NOMO-1 (cell line): ENCODE results near the gene GAL3ST3.
"Not testable (repeated sequence)": the region's sequence is repeated elsewhere in the genome, so short reads cannot be mapped to it uniquely, and the experiment has no call there.

Experiments
- DNase-seq, 2 experiments: peaks; one replicate each; lab custom pipeline; 2025; ENCODE audit not compliant: unreplicated experiment in 2 of 2; lab: John Stamatoyannopoulos, UW

GAL3ST3 gene

DNA sequence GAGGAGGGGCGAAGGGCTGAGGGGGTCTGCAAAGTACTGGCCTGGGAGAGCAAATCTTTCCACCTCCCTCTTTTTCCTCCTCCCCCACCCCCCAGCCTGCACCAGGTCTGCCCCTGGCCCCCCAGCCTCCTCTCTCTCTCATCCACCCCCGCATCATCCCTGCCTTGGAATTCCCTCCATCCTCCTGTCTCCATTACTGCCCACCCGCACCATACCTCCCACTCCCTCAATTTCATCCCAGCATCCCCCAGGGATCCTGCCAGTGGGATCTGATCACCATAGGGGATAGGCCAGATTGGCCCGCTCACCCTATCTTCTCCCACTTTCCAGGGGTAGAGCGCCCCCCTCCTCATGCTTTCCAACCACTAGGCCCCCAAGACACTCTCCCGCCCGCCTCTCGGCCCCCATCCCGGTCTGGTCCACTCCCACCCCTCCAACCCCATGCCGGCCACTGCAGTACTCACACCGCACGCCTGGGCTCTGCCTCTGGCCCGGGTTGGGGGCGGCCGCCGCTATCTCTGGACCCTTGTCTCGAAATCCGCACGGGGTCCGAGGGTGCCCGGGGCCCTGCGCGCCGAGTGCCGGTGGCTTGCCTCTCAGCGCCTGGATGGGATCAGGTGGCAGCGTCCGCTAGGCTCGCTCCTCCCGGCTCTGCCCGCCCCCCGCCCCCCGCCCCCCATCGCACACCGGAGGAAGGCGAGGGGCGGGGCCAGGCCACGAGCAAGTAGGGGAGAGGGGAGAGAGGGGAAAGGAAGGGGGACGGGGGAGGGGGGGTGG lies at the start of gene GAL3ST3:
GAL3ST3 (minus strand) TSS at position 615 of the 777 bp plus-strand sequence. CDS start 3,746 bp downstream, outside the sequence.
- DNase-seq = no peak

DNA sequence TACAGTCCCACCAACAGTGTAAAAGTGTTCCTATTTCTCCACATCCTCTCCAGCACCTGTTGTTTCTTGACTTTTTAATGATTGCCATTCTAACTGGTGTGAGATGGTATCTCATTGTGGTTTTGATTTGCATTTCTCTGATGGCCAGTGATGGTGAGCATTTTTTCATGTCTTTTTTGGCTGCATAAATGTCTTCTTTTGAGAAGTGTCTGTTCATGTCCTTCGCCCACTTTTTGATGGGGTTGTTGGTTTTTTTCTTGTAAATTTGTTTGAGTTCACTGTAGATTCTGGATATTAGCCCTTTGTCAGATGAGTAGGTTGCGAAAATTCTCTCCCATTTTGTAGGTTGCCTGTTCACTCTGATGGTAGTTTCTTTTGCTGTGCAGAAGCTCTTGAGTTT lies 43.2 kb upstream of the GAL3ST3 start:
- DNase-seq = not testable (repeated sequence)

DNA sequence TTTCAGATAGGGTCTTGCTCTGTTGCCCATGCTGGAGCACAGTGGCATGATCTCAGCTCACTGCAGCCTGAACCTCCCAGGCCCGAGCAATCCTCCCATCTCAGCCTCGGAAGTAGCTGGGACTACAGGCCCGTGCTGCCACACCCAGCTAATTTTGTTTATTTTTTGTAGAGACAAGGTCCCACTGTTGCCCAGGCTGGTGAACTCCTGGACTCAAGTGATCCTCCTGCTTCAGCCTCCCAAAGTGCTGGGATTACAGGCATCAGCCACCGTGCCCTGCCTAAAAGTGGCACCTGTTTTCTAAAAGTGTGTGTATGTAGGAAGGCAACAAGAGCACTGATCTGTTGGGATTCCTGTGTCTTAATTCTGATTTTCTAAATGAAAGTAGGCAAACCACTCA lies 41.3 kb upstream of the GAL3ST3 start:
- DNase-seq = no peak

- no peak for DNase-seq
Observed at GRCh38 chr11:66089067-66089466, 40.1 kb upstream of the GAL3ST3 start.

- no peak for DNase-seq
Observed at GRCh38 chr11:66087148-66087908, 38.4 kb upstream of the GAL3ST3 start.

GRCh38 chr11:66084821-66085475 lies 36.0 kb upstream of the GAL3ST3 start:
- no peak for DNase-seq

- DNase-seq = no peak
Observed at GRCh38 chr11:66083767-66084166, 34.8 kb upstream of the GAL3ST3 start.

GRCh38 chr11:66082946-66083698 lies 34.2 kb upstream of the GAL3ST3 start:
- no peak for DNase-seq

GRCh38 chr11:66081505-66081904 lies 32.5 kb upstream of the GAL3ST3 start:
- DNase-seq = peak; percentile 75 to 91

GRCh38 chr11:66080055-66080817 lies 31.3 kb upstream of the GAL3ST3 start:
- DNase-seq = peak in 1 of 2 experiments; percentile 40

GRCh38 chr11:66078949-66079348 lies 30.0 kb upstream of the GAL3ST3 start:
- DNase-seq = not testable (repeated sequence)

- DNase-seq = no peak
Observed at GRCh38 chr11:66077927-66078326, 29.0 kb upstream of the GAL3ST3 start.

- no peak for DNase-seq
Observed at GRCh38 chr11:66076561-66076960, 27.6 kb upstream of the GAL3ST3 start.

DNA sequence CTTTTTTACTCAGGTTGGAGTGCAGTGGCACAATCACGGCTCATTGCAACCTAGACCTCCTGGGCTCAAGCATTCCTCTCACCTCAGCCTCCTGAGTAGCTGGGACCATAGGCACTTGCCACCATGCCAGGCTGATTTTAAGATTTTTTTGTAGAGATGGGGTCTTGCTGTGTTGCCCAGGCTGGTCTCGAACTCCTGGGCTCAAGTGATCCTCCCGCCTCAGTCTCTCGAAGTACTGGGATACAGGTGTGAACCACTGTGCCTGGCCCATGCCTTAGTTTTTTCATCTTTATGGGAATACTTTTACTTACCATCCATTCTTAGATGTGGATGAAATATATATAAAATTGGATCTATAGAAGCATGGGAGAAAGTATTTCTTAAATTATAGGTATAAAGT lies 26.3 kb upstream of the GAL3ST3 start:
- no peak for DNase-seq

DNA sequence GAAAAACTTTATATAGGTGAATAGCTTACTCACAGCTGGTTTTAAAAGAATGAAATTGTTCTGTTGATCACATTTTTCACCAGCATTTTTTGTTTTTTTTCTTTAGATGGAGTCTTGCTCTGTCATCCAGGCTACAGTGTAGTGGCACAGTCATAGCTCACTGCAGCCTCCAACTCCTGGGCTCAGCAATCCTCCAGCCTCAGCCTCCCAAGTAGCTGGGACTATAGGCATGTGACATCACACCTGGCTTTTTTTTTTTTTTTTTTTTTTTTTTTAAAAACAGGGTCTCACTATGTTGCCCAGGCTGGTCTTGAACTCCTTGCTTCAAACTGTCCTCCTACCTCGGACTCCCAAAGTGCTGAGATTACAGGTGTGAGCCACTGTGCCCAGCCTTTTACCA lies 24.7 kb upstream of the GAL3ST3 start:
- no peak for DNase-seq

GRCh38 chr11:66072518-66072917 lies 23.6 kb upstream of the GAL3ST3 start:
- DNase-seq = no peak

GRCh38 chr11:66072081-66072480 lies 23.1 kb upstream of the GAL3ST3 start:
- DNase-seq = no peak

GRCh38 chr11:66071381-66071801 lies 22.4 kb upstream of the GAL3ST3 start:
- no peak for DNase-seq

DNA sequence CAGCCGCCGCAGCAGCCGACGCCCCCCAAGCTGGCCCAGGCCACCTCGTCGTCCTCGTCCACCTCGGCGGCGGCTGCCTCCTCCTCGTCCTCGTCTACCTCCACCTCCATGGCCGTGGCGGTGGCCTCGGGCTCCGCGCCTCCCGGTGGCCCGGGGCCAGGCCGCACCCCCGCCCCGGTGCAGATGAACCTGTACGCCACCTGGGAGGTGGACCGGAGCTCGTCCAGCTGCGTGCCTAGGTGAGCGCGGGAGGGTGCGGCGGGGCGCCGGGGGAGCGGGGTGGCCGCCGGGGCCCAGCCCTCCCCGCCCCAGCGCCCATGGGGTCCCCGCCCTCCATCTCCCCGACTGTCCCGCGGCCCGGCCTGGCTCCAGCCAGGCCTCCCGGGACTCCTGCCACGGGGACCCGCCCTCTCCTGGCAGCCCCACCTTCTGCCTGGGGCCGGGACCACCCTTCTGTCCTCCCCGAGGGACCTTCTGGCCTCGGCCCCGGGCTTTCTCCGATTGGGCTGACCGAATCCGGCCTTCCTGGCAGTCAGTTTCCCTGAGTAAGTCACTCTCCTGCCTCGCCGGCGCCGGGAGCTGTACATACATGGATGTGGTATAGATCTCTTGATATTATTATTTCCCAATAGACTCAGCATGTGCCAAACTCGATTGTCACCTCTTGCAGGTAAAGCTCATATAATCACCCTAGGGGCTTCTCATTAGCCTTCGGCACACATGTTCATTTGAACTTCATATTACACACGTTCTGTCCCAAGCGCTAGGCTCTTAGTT lies 21.8 kb upstream of the GAL3ST3 start:
- DNase-seq = no peak
